ENCODE results near the gene RALGAPA1. TPM values are rescaled to one million over a fixed set of nuclear protein-coding genes. Genes with fewer than 3 reads are reported as not detected.

RALGAPA1 gene
- total RNA-seq, 2 donors from 2014 or later: 38.9 to 60.2 TPM

GRCh38 chr14:35730871-35731270 lies 78.2 kb downstream of the RALGAPA1 start:
- Mint-ChIP-seq H3K9me3 (no peaks in the 10 kb centered on the region), H3K36me3 (peaks cover 26% of the 10 kb centered on the region), H3K4me3 (no peak overlapping the region), H3K27ac (no peak overlapping the region), H3K4me1 (ENCODE audit: low read depth in 2 of 2) (peaks cover 6% of the 10 kb centered on the region in 2 donors), H3K27me3 (no peaks in the 10 kb centered on the region)
- no peak for DNase-seq (ENCODE audit: low spot score)
- ATAC-seq: no peak

DNA sequence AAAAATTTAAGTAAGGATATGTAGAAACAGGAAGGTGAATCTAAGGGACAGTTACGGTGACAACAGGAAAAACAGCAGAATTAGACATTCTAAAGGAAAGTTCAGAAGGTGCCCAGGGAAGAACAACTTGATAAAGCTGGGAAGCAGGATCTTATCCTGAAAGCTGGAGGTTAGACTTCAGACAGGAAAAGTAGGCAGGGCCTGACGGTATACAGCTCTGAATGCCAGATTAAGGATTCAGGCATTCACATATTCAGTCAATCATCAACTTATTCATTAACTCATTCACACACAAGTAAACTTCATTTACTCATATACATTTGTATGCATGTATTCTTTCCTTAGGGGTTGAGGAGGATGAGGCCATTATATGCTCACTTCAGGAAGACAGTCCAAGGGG lies 81.3 kb downstream of the RALGAPA1 start:
- no peak for DNase-seq (ENCODE audit: low spot score)
- H3K36me3 Mint-ChIP-seq: peaks cover 10% of the 10 kb centered on the region
- ATAC-seq: no peak
- H3K4me1 Mint-ChIP-seq (ENCODE audit: low read depth in 2 of 2): peaks cover 6% of the 10 kb centered on the region in 2 donors
- no peak overlapping the region for H3K4me3 Mint-ChIP-seq
- H3K27ac Mint-ChIP-seq: no peak overlapping the region
- H3K27me3 Mint-ChIP-seq: no peaks in the 10 kb centered on the region
- no peaks in the 10 kb centered on the region for H3K9me3 Mint-ChIP-seq

- Mint-ChIP-seq H3K36me3 (peaks cover 6% of the 10 kb centered on the region), H3K27ac (no peak overlapping the region), H3K27me3 (no peaks in the 10 kb centered on the region), H3K4me3 (no peak overlapping the region), H3K4me1 (ENCODE audit: low read depth in 2 of 2) (peaks cover 0 to 3% of the 10 kb centered on the region in 2 donors), H3K9me3 (no peaks in the 10 kb centered on the region)
- ATAC-seq (no peak), DNase-seq (ENCODE audit: low spot score) (no peak)
These were observed 83.2 kb downstream of the RALGAPA1 start for GRCh38 chr14:35725930-35726329.

- H3K9me3 Mint-ChIP-seq: no peaks in the 10 kb centered on the region
- H3K4me3 Mint-ChIP-seq: no peak overlapping the region
- no peaks in the 10 kb centered on the region for H3K4me1 Mint-ChIP-seq (ENCODE audit: low read depth in 2 of 2)
- ATAC-seq (no peak), DNase-seq (ENCODE audit: low spot score) (no peak)
- H3K36me3 Mint-ChIP-seq: peaks cover 11% of the 10 kb centered on the region
- H3K27ac Mint-ChIP-seq: no peak overlapping the region
- no peaks in the 10 kb centered on the region for H3K27me3 Mint-ChIP-seq
These were observed 94.0 kb downstream of the RALGAPA1 start for GRCh38 chr14:35715079-35715478.

DNA sequence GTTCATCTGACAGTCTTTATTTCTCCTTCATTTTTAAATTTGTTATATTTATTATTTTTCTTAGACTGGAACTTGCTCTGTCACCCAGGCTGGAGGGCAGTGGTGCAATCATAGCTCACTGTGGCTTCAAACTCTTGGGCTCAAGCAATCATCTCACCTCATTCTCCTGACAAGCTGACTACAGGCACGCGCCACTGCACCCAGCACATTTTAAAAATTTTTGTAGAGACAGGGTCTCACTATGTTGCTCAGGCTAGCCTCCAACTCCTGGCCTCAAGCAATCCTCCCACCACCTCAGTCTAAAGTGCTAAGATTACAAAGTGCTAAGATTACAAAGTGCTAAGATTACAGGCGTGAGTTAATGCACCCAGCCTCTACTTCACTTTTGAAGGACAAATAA lies 96.6 kb downstream of the RALGAPA1 start:
- no peaks in the 10 kb centered on the region for H3K4me1 Mint-ChIP-seq (ENCODE audit: low read depth in 2 of 2)
- DNase-seq (ENCODE audit: low spot score) (no peak), ATAC-seq (no peak)
- no peaks in the 10 kb centered on the region for H3K9me3 Mint-ChIP-seq
- H3K4me3 Mint-ChIP-seq: no peak overlapping the region
- H3K27me3 Mint-ChIP-seq: no peaks in the 10 kb centered on the region
- H3K27ac Mint-ChIP-seq: no peak overlapping the region
- H3K36me3 Mint-ChIP-seq: peaks cover 11% of the 10 kb centered on the region

- no peaks in the 10 kb centered on the region for H3K27me3 Mint-ChIP-seq
- no peak for DNase-seq (ENCODE audit: low spot score)
- H3K4me1 Mint-ChIP-seq (ENCODE audit: low read depth in 2 of 2): no peaks in the 10 kb centered on the region
- H3K9me3 Mint-ChIP-seq: no peaks in the 10 kb centered on the region
- H3K27ac Mint-ChIP-seq: no peak overlapping the region
- H3K4me3 Mint-ChIP-seq: no peak overlapping the region
- no peak for ATAC-seq
- H3K36me3 Mint-ChIP-seq: peaks cover 6% of the 10 kb centered on the region
These were observed 101.0 kb downstream of the RALGAPA1 start for GRCh38 chr14:35708062-35708461.

DNA sequence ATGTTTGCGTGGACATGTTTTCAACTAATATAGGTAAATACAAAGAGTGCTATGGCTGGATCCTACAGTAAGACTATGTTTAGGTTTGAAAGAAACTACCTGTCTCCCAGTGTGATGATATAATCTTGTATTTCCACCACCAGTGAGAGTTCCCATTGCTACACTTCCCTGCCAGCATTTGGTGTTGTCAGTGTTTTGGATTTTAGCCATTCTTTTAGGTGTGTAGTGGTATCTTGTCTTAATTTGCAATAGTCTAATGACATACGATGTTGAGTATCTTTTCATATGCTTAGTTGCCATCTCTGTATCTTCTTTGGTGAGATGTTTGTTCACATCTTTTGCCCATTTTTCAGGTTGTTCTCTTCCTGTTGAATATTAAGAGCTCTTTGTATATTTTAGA lies 103.5 kb downstream of the RALGAPA1 start:
- no peaks in the 10 kb centered on the region for H3K27me3 Mint-ChIP-seq
- no peak overlapping the region for H3K27ac Mint-ChIP-seq
- no peaks in the 10 kb centered on the region for H3K9me3 Mint-ChIP-seq
- no peak overlapping the region for H3K4me3 Mint-ChIP-seq
- no peak for ATAC-seq
- no peak for DNase-seq (ENCODE audit: low spot score)
- no peaks in the 10 kb centered on the region for H3K4me1 Mint-ChIP-seq (ENCODE audit: low read depth in 2 of 2)
- peaks cover 6% of the 10 kb centered on the region for H3K36me3 Mint-ChIP-seq

DNA sequence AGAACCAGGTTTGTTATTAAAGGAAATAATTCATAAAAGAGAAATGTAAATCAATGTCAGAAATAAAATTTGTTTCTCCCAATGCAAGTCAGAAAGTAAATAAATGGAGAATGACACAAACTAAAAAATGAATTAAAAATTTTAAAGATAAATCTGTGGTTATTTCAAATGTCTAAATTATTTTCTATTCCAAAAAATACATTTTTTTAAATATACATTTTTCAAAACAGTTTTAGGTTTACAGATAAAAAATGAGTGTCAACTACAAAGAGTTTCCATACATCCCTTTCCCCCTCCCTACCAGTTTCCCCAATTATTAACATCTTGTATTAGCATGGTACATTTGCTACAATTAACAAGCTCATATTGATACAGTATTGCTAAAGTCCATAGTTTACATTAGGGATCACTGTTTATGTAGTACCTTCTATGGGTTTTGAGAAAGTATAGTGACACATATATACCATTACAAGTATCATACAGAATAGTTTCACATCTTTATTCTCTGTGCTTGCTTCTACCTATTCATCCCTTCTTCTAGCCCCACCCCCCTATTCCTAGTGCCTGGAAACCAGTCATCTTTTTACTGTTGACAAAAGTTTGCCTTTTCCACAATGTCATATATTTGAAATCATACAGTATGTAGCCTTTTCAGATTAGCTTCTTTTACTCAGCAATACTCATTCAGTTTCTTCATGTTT lies 104.2 kb downstream of the RALGAPA1 start:
- no peaks in the 10 kb centered on the region for H3K27me3 Mint-ChIP-seq

DNA sequence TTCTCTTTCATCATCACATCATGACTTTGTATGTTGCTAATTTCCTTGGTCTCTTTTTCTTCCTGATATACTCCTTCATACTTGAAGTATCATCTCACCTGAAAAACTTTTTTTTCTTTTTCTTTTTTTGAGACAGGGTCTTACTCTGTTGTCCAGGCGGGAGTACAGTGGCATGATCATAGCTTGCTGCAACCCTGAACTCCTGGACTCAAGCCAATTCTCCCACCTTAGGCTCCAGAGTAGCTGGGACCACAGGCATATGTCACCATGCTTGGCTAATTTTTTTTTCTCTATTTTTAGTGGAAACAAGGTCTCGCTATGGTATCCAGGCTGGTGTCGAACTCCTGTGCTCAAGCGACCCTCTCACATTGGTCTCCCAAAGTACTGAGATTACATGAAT lies 107.6 kb downstream of the RALGAPA1 start:
- ATAC-seq (no peak), DNase-seq (ENCODE audit: low spot score) (no peak)
- Mint-ChIP-seq H3K4me1 (ENCODE audit: low read depth in 2 of 2) (peaks cover 6 to 10% of the 10 kb centered on the region in 2 donors), H3K36me3 (peaks cover 2% of the 10 kb centered on the region), H3K4me3 (no peak overlapping the region), H3K9me3 (no peaks in the 10 kb centered on the region), H3K27me3 (no peaks in the 10 kb centered on the region), H3K27ac (no peak overlapping the region)

More for the DNA sequence above, 104.2 kb downstream of the RALGAPA1 start:
- DNase-seq (ENCODE audit: low spot score) (no peak), ATAC-seq (no peak)
- H3K4me1 Mint-ChIP-seq (ENCODE audit: low read depth in 2 of 2): no peaks in the 10 kb centered on the region
- H3K4me3 Mint-ChIP-seq: no peak overlapping the region
- peaks cover 6% of the 10 kb centered on the region for H3K36me3 Mint-ChIP-seq
- H3K27ac Mint-ChIP-seq: no peak overlapping the region
- no peaks in the 10 kb centered on the region for H3K9me3 Mint-ChIP-seq

GRCh38 chr14:35699791-35700444 lies 109.2 kb downstream of the RALGAPA1 start:
- Mint-ChIP-seq H3K4me1 (ENCODE audit: low read depth in 2 of 2) (peaks cover 6 to 11% of the 10 kb centered on the region in 2 donors), H3K27ac (no peak overlapping the region), H3K4me3 (no peak overlapping the region), H3K27me3 (no peaks in the 10 kb centered on the region), H3K9me3 (no peaks in the 10 kb centered on the region), H3K36me3 (no peaks in the 10 kb centered on the region)
- ATAC-seq: no peak
- no peak for DNase-seq (ENCODE audit: low spot score)

GRCh38 chr14:35696575-35696974 lies 112.5 kb downstream of the RALGAPA1 start:
- no peak overlapping the region for H3K4me3 Mint-ChIP-seq
- H3K27me3 Mint-ChIP-seq: no peaks in the 10 kb centered on the region
- H3K4me1 Mint-ChIP-seq (ENCODE audit: low read depth in 2 of 2): peaks cover 6 to 11% of the 10 kb centered on the region in 2 donors
- ATAC-seq (no peak), DNase-seq (ENCODE audit: low spot score) (no peak)
- H3K9me3 Mint-ChIP-seq: no peaks in the 10 kb centered on the region
- peak overlapping the region in 1 of 2 donors; percentile 49 for H3K27ac Mint-ChIP-seq
- no peaks in the 10 kb centered on the region for H3K36me3 Mint-ChIP-seq

- Mint-ChIP-seq H3K27ac (no peak overlapping the region), H3K4me3 (no peak overlapping the region)
- no peak for ATAC-seq
These were observed 113.0 kb downstream of the RALGAPA1 start for GRCh38 chr14:35696119-35696518.

DNA sequence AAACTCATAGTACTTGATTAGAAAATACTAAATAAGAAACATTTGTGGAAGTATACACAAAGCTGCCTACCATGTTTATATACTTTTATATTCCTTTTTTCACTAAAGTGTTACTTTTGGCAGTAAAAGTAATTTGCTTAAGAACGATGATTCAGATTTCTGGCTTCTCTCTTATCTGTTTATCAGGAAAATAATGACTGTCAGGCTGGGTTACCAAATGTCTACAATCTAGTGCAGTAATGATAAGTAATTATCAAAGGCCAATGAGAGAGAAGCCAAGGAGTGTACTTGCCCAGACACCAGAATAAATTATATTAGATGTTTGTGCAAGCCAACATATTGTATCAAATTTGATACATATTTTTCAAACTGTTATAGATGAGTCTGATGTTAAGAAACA lies 113.4 kb downstream of the RALGAPA1 start:
- Mint-ChIP-seq H3K4me3 (no peak overlapping the region), H3K27ac (no peak overlapping the region), H3K36me3 (no peaks in the 10 kb centered on the region), H3K27me3 (no peaks in the 10 kb centered on the region), H3K4me1 (ENCODE audit: low read depth in 2 of 2) (peaks cover 6 to 11% of the 10 kb centered on the region in 2 donors), H3K9me3 (no peaks in the 10 kb centered on the region)
- DNase-seq (ENCODE audit: low spot score) (no peak), ATAC-seq (no peak)

More at GRCh38 chr14:35696119-35696518, 113.0 kb downstream of the RALGAPA1 start:
- DNase-seq (ENCODE audit: low spot score): no peak
- no peaks in the 10 kb centered on the region for H3K9me3 Mint-ChIP-seq
- H3K4me1 Mint-ChIP-seq (ENCODE audit: low read depth in 2 of 2): peaks cover 6 to 11% of the 10 kb centered on the region in 2 donors
- H3K36me3 Mint-ChIP-seq: no peaks in the 10 kb centered on the region
- no peaks in the 10 kb centered on the region for H3K27me3 Mint-ChIP-seq

DNA sequence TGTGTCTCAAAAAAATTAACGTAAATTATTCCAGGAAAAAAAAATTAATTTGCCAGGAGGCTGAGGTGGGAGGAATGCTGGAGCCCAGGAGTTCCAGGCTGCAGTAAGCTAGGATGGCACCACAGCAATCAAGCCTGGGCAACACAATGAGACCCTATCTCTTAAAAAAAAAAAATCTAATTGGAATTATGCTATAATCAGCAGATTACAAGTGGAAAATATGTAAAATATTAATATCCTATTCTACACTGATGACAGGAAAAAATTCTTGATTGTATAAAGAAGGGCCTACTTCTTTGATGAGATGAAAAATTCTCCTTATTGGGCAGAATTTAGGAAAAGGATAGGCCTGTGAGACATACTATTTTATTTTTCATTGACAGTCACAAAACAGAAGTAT lies 114.0 kb downstream of the RALGAPA1 start:
- no peak for DNase-seq (ENCODE audit: low spot score)
- peaks cover 6 to 11% of the 10 kb centered on the region in 2 donors for H3K4me1 Mint-ChIP-seq (ENCODE audit: low read depth in 2 of 2)
- H3K27me3 Mint-ChIP-seq: no peaks in the 10 kb centered on the region
- no peaks in the 10 kb centered on the region for H3K9me3 Mint-ChIP-seq
- no peak for ATAC-seq
- H3K36me3 Mint-ChIP-seq: no peaks in the 10 kb centered on the region
- H3K4me3 Mint-ChIP-seq: no peak overlapping the region
- no peak overlapping the region for H3K27ac Mint-ChIP-seq
